Measurements from ENCODE around the gene ITPKA.

Gene ITPKA

DNA sequence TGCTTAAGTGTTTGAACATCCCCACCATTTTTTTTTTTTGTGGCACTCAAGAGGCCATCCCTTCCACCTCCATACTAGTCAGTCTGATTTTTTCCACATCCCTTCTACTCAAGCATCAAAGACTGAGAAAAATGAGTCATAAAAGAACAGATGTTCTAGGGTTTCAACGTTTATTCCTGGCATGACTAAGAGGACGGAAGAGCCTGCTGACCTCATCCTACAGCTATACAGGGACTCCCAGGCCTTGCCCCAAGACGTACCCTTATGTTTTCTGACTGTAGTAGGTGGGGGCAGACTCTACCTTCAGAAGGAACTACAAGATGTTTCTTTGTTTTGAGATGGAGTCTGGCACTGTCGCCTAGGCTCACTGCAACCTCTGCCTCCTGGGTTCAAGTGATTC, 3.3 kb upstream of the ITPKA start:
- DNase-seq (ENCODE audit: low read depth) = no peak

DNA sequence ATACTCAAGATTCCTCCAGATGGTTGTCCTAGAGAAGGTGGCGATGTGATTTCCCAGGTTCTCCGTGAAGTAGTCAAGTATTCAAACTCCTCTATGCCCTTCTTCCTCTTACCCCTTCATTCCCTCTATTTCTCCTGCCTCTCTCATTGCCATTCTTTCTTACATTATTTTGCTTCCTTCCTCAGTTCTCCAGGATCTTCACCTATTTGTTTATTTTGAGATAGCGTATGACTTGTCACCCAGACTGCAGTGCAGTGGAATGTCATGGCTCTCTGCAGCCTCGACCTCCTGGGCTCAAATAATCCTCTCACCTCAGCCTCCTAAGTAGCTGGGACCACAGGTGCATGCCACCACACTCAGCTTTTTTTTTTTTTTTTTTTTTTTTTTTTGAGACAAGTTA, 1.8 kb upstream of the ITPKA start:
- no peak for DNase-seq (ENCODE audit: low read depth)

DNA sequence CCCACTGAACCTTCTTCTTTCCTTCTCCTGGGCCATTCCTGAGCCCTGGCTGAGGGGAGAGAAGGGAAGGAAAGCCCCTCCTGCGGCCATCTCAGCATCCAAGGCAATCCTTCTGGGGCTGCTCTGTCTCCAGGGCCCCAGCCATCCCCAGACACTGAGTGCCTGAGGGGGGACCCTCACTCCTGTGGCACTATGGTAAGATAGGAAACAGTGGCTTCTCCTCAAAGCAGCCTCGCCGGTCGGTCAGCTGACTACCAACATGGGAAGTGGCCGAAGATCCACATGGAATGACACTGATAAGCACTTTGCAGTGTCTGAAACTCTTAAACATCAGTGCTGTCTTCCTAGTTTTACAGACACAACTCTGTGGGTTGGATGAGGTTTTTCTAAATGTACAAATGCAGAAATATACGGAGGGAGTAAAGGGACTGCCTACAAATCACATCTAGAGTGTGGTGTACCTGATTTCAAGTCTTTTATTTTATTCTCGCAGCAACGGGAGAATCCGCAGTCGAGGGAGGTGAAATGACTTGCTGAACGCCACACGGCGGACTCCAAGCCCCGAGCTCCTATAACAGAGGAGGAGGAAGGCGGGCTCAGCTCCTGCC, 973 bp upstream of the ITPKA start:
- no peak for DNase-seq (ENCODE audit: low read depth)

DNA sequence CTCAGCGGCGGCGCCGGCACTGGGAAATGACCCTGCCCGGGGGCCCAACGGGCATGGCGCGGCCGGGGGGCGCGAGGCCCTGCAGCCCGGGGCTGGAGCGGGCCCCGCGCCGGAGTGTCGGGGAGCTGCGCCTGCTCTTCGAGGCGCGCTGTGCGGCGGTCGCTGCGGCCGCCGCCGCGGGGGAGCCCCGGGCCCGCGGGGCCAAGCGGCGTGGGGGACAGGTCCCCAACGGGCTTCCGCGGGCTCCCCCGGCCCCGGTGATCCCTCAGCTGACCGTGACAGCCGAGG, 172 bp downstream of the ITPKA start:
- DNase-seq (ENCODE audit: low read depth) = no peak

DNA sequence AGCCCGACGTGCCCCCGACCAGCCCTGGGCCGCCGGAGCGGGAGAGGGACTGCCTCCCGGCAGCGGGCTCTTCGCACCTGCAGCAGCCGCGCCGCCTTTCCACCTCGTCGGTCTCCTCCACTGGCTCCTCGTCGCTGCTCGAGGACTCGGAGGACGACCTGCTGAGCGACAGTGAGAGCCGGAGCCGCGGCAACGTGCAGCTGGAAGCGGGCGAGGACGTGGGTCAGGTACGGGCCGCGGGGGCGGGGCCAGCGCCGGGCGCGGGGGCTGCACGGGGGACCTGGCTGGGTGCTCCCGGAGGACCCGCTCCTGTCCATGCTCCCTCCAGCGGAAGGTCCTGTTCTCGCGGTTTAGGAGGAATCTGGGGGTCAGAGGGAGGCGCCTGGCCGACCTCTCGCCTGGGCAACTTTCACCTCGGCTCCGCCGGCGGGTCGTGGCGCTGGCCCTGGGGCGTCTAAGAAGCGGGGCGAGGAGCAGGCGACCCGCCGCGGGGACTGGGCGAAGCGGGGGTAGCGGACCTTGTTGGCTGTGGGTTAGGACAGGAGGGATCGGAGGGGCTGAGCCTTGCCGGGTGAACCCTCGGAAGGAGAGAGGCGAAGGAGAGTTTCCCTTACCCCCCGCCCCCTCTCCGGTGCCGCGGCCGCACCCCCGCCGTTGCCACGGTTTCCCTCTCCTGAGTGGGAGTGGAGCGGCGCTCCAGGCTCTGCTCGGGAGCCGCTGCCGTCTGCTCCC, 682 bp downstream of the ITPKA start:
- no peak for DNase-seq (ENCODE audit: low read depth)

DNA sequence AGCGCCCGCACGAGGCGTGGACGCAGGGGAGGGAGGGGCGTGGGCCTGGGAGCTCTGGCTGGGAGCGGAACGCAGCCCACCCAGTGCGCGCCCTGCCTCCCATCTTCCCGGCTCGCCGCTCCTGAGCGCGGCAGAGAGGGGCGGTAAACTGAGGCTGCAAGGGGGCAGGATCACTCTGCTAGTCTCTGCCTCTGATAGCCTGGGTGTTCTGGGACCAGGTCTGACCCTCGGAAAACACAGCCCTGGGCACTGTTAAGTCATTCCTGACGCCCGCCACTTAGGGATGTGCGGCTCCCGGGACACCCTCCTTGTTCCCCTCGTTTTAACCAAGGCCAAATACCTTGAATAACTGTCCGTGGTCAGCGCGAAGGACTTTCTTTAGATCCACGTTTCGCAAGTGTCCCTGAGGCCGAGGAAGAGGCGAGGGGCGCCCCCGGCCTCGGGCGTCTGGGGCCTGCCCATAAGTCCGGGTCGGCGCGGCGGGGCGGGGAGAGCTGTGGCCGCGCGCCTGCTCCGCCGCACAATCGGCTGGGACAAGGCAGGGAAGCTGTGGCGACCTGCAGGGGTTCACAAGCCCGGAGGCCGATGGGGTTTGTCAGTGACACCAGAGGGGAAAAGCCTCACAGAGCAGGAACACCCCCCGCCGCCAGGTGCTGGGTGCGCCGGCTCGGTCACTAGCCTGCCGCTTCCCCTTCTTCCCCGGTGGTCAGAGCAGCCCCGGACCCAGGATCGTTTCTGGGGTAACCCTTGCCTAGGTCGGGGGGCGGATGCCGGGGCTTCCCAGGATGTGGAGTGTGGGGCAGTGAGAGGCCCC, 1.5 kb downstream of the ITPKA start:
- DNase-seq (ENCODE audit: low read depth) = no peak

DNA sequence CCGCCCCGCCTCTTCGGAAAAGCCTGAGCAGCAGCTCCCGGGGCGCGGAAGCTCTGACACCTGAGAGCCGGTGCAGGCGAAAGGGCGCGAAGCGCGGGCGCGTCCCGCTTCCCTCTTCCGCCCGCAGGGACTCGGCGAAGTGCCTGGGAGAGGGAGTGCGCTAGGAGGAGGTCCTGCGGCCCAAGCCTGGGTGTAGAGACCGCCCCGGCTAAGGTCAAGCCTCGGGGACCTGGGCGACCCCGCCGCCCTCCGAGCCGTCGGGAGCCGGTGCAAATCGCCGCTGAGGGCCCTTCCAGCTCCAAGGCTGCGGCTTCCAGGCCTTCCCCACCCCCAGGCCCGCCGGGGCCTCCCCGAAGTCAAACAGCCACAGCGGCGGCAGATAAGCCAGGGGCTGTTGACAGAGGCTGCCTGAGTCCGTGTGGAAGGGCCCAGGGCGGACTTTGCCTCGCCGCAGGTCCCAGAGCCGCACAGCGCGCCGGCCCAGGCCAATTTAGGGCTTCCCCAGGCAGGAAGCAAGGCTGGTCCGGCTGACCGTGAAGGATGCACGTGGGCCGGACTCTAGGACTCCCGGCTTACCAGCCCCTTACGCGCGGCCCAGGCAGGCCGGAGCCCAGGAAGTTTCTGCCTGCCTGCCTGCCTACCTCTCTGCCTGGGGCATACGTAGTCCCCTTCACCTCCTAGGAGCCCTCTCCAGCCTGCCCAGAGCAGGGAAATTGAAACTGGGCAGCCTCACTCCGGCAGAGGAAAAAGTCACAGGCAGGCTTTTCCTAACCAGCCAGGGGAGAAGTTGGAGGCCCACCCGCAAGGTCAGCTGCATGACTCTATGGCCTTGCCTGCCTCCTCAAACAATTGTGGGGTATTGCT, 2.3 kb downstream of the ITPKA start:
- DNase-seq (ENCODE audit: low read depth) = no peak

DNA sequence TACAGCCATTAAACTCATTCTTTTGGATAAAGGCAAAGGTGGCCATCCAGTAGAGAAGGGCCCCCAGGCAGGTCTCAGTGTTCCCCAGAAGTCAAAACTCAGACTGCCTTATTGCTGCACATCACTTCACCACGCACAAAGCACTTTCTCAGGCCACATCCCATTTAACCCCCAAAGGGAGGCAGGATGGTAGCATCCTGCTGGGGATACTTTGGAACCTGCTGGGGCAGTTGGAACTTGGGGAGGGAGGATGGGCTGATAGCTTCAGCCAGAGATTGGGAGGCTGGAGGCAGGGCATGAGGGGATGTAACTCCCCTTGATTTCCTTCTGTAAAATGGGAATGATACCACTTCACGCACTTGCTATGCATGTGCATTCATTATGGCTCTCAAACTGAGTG, 5.0 kb downstream of the ITPKA start:
- DNase-seq (ENCODE audit: low read depth) = no peak

DNA sequence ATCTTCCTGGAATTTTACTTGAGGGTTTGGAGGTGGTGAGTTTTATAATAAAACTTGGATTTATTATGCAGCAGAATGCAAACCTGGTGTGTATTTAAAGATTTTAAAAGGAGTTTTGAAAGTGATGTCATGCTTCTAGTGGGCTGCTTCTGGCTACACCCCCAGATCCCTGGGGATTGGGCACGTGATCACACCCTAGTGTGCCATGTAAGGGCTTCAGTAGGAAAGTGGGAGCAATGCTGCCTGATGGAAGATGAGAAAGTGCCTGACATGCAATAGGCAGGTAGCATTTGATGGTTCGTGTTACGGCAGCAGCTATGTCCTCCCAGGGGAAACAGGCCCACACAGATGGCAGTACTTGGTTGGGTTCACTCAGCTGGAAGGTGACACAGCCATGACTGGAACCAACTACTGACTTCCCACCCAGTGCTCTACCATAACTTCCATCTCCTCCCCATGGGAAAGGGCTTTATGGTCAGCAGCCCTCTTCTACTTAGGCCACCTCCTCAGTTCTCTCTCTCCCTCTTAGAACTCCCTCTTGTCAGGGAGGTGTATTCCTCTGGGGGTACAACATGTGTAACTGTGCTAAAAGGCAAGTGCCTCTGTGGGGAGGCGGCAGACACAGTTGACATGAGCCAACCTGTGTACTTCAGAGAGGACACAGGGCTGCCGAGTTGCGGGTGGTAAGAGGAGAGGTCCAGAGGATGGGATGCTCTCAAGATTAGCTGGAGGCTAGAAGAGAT, 5.6 kb downstream of the ITPKA start:
- DNase-seq (ENCODE audit: low read depth) = no peak

DNA sequence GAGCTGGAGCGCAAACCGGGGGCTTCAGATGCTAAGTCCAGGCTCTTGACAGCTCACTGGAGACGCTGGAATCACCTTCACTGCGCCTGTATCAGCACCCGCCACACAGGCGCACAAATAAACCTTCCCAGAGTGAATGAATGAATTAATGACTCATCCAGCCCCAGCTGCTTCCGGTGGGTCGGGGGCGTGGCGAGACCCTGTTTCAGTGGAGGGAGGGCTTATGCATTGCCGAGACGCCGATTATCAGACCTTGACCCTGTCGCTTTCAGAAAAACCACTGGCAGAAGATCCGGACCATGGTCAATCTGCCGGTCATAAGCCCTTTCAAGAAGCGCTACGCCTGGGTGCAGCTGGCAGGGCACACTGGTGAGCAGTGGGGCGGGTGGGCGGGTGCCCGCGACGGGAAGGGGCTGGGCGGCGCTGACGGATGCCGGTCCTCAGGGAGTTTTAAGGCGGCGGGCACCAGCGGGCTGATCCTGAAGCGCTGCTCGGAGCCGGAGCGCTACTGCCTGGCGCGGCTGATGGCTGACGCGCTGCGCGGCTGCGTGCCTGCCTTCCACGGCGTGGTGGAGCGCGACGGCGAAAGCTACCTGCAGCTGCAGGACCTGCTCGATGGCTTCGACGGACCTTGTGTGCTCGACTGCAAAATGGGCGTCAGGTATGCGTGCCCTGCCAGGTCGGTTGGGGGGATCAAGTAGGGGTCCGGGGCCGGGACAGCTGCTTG, 7.7 kb downstream of the ITPKA start:
- DNase-seq (ENCODE audit: low read depth) = no peak

DNA sequence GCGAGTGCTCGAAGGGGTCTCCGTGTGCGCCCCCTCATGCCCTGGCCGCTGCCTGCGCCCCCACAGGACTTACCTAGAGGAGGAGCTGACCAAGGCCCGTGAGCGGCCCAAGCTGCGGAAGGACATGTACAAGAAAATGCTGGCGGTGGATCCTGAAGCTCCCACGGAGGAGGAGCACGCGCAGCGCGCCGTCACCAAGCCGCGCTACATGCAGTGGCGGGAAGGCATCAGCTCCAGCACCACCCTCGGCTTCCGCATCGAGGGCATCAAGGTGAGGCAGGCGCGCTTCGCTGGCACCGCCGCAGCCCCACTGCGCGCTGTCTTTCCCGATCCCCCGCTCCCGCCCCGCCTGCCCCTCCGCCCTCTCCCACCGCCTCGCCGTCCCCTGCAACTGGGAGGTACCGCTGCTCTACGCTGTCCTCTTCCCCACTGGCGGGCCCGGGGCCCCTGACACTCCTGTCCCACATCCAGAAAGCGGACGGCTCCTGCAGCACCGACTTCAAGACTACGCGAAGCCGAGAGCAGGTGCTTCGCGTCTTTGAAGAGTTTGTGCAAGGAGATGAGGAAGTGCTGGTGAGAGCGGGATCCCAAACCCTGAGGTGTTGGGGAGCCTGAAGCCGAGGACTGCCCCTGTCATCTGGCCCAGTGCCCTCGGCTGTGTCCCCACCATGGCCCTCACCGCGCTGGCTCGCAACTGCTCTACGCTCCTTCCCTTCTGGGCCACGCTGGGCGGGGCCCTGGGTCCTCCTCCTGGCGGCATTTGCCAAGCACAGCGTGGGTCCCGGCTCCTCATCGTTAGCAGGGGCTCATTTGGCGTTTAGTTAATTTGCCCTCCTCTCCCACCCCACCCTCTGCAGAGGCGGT, 8.5 kb downstream of the ITPKA start:
- DNase-seq (ENCODE audit: low read depth) = no peak

DNA sequence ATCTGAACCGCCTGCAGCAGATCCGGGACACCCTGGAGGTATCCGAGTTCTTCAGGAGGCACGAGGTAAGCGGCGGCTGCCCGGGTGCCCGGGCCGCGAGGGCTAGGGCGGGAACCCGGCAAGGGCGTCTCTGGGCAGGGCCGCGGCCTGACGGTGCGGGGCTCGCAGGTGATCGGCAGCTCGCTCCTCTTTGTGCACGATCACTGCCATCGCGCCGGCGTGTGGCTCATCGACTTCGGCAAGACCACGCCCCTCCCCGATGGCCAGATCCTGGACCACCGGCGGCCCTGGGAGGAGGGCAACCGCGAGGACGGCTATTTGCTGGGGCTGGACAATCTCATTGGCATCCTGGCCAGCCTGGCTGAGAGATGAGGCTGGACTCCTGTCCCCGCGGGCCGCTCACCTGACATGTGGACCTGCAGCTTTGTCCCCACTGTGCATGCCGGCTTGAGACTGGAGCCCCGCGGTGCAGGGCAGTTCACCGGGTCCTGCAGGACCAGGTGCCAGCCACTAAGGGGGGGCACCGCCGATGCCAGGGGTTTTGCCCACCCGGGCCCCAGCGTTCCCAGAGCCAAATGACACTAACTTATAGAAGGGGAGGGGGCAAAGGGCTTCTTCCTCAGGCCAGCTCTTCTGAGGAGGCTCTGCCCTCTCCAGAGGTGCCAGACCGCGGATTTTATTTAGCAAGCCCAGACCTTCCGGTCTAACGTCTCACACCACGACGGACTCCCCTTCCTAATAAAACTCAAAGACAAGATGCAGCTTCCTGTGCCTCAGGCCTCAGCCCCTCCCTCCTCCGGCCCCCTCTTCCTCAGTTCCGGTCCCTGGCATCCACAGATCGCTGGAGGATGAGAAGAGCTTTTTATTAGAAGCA, 9.4 kb downstream of the ITPKA start:
- DNase-seq (ENCODE audit: low read depth) = no peak

DNA sequence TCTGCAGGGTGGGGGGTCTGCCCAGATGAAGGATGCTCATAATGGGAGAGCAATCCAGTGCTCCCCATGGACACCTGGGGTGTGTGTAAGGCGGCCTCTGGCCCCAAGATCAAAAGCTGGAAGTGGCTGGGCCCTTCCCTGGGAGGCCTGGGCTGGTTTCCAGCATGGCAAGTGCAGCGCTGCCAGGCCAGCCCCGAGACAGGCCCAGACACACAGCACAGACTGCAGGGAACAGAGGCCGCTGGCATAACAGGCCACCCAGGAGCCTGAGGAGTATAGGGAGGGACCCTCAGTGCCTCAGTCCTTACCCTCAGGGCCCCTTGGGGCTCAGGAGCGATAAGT, 10.0 kb downstream of the ITPKA start:
- DNase-seq (ENCODE audit: low read depth) = no peak

DNA sequence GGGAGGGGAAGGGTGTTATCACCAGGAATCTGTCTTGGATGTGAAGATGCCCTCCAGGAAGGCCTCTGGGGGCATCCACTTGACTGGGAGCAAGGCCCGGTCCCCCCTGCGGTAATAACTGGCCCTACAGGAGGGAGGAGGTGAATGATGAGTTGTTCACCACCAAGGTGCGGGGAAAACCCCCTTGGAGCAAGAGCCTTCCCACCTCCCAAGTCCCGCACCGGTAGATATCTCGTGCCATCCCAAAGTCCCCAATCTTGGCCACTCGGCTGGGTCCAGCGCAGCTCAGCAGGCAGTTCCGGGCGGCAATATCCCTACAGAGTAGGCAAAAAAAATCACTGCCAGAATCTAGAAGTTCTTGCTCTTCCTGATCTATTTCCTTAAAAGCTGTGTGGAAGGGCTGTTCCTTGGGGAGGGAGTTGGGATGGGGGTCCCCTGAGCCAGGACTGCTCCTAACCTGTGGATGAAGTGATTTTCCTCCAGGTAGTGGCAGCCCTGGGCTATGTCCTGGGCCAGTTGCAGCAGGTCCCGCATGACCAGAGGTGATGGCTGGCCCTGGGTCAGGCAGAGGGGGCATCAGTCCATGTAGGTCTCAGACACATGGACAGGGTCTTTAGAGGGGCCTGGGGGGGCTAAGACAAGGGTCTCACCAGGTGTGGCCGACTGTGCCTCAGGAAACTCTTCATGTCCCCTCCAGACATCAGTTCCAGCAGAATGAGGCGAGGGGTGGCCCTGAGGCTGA, 11.2 kb downstream of the ITPKA start:
- DNase-seq (ENCODE audit: low read depth) = no peak

DNA sequence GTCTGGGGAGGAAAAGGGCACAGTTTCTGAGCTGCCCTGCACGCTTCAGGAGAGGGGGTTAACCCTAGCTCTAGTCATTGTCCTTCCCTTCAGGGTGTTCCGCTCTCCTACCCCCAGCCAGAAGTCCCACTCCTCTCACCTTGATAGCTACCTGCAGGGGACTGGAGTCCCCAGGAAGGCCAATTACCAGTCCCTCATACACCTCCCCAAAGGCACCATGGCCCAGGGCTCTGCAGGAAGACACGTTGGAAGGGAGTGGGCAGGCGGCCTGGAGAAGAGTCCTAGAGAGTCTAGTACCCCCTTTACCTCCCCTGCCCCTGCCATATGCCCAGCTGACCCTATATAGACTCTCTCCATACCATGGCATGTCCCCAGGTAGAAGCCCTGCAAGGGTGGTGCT, 12.1 kb downstream of the ITPKA start:
- DNase-seq (ENCODE audit: low read depth) = no peak

DNA sequence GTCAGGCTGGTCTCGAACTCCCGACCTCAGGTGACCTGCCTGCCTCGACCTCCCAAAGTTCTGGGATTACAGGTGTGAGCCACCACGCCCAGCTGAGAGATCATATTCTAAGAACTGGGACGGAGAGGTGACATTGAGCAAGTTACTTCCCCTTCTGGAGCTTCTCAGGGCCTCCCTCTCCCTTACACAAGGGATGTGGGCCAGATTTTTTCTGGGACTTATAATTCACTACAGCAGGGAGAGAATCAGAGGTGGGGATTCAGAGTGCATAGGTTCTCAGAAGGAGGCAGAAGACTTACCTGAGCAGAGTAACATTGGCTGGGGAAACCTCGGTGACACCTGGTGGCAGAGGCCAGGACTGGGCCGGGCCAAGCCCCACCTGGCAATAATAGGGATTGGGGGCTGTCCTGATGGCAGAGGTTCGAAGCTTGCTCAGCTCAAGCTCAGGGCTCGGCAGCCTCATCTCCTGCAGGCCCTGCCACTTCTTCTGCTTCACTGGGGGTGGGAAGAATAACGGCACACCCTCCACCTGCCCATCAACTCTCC, 13.2 kb downstream of the ITPKA start:
- no peak for DNase-seq (ENCODE audit: low read depth)

DNA sequence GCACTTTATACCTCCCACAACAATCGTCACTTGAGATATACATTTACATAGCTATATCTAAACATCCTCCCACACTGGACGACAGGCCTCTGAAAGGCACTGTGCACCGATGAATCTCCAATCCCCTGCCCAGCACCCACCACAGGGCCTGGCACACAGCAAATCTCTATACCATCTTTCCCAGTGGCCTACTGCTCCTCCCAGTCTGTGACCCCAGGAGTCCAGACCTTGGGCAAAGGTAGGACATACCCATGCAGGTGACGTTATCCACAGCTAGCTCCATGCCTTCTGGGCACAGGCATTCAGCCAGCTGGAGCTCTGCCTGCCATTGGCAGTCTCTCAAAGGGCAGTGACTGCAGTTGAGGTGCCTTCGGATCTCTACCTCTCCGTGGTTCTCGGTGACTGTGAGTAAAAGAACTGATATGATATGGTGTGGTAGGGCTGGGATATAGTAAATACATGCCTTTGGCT, 14.2 kb downstream of the ITPKA start:
- no peak for DNase-seq (ENCODE audit: low read depth)

DNA sequence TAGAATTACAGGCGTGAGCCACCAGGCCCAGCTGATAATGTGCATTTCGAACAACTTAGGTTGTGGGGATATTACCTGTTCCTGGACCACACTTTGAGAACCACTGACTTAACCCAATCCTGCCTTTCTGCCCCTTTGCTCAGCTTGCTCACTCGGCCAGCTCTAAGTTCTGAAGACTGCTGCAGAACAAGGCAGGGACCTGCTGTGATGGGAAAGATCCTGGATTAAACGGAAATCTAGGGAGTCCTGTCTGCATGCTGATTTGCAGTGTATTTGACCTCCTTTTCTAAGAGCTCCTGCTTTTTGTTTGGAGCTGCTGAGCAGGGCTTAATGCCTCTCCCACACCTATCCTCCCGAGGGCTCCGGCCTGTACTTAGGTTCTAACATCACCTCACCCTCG, 17.1 kb downstream of the ITPKA start:
- DNase-seq (ENCODE audit: low read depth) = no peak
